ENCODE measurements around the gene GJC3. TPM values are rescaled to one million over a fixed set of nuclear protein-coding genes. Genes with fewer than 3 reads are reported as not detected.
A peak's percentile ranks its signal among the peaks of the same experiment; 100 is the strongest.

Gene GJC3
- total and polyA plus RNA-seq, 3 donors from 2014 or later, result 0.43 to 0.79 (median 0.71) TPM

- intact Hi-C loops (cut with DNase I; ENCODE audit: low total_unique reads), result no loop called here
- peak overlapping the region; percentile 85 to 88 for H3K27ac ChIP-seq
- TF ChIP-seq CTCF (IDR thresholded peaks at IDR 0.05), result no peak
- H3K4me1 ChIP-seq, result peaks cover 15% of the 10 kb centered on the region
- H3K4me3 ChIP-seq, result peak overlapping the region; percentile 89 to 97
- H3K9me3 ChIP-seq, result no peaks in the 10 kb centered on the region
- 12 to 32% methylated on average over 4 of the region's 4 CpGs for WGBS, 2 donors
- no peak for DNase-seq
- H3K27me3 ChIP-seq, result no peaks in the 10 kb centered on the region
- no peaks in the 10 kb centered on the region for H3K36me3 ChIP-seq (ENCODE audit: low read depth, missing control alignments)
Observed at GRCh38 chr7:99919814-99920112, 9.7 kb downstream of the GJC3 start.

- DNase-seq, result peak; percentile 93
- Histone ChIP-seq H3K4me3 (peak within 1 kb of the TSS; percentile 89 to 97), H3K4me1 (peaks cover 15% of the 10 kb centered on the region), H3K9me3 (no peaks in the 10 kb centered on the region), H3K36me3 (ENCODE audit: low read depth, missing control alignments) (no peaks in the 10 kb centered on the region), H3K27ac (peak within 1 kb of the TSS; percentile 85 to 88), H3K27me3 (no peaks in the 10 kb centered on the region)
- intact Hi-C loops (cut with DNase I; ENCODE audit: low total_unique reads), result no loop called here
- 1% methylated on average over 41 to 81 of the region's 81 CpGs for WGBS, 2 donors
- TF ChIP-seq POLR2A (IDR thresholded peaks at IDR 0.05) (peak; percentile 43), CTCF (IDR thresholded peaks at IDR 0.05) (peak in 1 of 3 experiments; percentile 27)
Observed at GRCh38 chr7:99918959-99919813, 10.2 kb downstream of the GJC3 start, which contains the start of gene TRIM4. TRIM4 (minus strand) TSS chr7:99919530; CDS start chr7:99919401, 129 bp downstream.

GRCh38 chr7:99910976-99911375, 18.4 kb downstream of the GJC3 start:
- intact Hi-C loops (cut with DNase I; ENCODE audit: low total_unique reads), result no loop called here
- Histone ChIP-seq H3K27ac (no peak overlapping the region), H3K27me3 (no peaks in the 10 kb centered on the region), H3K4me1 (no peaks in the 10 kb centered on the region), H3K9me3 (no peaks in the 10 kb centered on the region), H3K36me3 (ENCODE audit: low read depth, missing control alignments) (no peaks in the 10 kb centered on the region), H3K4me3 (no peak overlapping the region)
- no peak for TF ChIP-seq CTCF (IDR thresholded peaks at IDR 0.05)
- no peak for TF ChIP-seq POLR2A (IDR thresholded peaks at IDR 0.05)
- DNase-seq, result no peak
- WGBS, 2 donors, result 97 to 100% methylated on average over 2 of the region's 2 CpGs

GRCh38 chr7:99901581-99901980, 27.8 kb downstream of the GJC3 start:
- TF ChIP-seq POLR2A (IDR thresholded peaks at IDR 0.05) (no peak), CTCF (IDR thresholded peaks at IDR 0.05) (no peak)
- no peaks in the 10 kb centered on the region for H3K36me3 ChIP-seq (ENCODE audit: low read depth, missing control alignments)
- peak overlapping the region; percentile 1 to 27 for H3K27ac ChIP-seq
- peak; percentile 63 for DNase-seq
- H3K4me1 ChIP-seq, result no peaks in the 10 kb centered on the region
- no peak overlapping the region for H3K4me3 ChIP-seq
- H3K27me3 ChIP-seq, result no peaks in the 10 kb centered on the region
- intact Hi-C loops (cut with DNase I; ENCODE audit: low total_unique reads), result no loop called here
- no peaks in the 10 kb centered on the region for H3K9me3 ChIP-seq
- WGBS, 2 donors, result 70 to 72% methylated on average over 10 of the region's 10 CpGs
